HG02588 (cell line): Measurements from ENCODE around the gene ZSWIM3.

Experiments used
- ATAC-seq: cut with Tn5 transposase; IDR thresholded peaks from one replicate; pipeline ENCODE4 v1.9.1; 2021; ENCODE audit warnings: mild to moderate bottlenecking, moderate library complexity; ENCODE audit not compliant: unreplicated experiment

The ZSWIM3 gene

DNA sequence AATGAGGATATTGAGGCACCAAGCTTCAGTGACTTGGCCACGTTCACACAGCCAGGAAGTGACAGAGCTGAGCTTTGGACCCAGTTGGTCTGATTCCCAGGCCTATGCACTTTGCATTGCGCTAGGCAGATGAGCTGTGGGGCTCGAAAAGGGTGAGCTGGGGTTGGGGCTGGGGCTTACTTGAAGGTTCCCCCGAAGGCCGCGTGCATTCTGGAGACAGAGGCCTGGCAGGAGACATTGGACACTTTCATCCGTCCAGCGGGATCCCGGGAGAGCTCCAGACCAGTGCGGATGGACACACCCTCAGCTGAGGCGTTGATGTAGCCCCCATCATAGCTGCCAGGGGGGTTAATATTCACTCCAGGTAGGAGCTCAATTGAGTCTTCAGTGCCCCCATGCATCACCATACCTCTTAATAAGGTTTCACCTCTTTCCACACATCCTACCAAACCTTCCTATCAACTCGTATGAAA is 52.0 kb downstream of the ZSWIM3 start:
- ATAC-seq, result no peak

DNA sequence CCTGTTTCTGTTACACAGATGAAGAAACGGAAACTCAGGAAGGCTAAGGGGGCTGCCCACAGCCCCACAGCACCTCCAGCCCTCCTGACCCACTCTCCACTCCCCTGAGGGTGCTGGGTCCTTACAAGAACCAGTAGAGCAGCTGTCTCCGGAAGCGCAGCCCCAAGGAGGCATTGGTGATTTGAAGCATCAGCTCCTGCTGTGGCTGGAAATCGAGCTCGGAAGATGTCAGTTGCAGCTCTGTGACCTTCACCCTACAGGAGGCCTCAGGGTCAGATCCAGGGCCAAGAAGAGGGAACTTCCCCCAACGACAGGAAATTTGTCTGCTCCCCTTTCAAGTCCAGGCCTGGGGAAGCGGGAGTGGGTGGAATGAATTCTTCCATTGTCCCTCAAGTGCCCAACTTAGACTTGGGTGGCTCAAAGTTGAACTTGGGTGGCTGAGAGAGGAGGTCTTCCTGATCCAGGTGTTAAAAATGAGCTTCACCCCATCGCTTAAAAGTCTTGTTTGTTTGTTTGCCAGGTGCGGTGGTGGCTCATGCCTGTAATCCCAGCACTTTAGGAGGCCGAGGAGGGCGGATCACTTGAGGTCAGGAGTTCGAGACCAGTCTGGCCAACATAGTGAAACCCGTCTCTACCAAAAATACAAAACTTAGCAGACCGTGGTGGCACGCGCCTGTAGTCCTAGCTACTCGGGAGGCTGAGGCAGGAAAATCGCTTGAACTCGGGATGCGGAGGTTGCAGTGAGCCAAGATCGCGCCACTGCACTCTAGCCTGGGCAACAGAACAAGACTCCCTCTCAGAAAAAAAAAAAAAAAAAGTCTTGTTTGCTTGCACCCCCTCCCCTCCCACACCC is 52.6 kb downstream of the ZSWIM3 start:
- no peak for ATAC-seq

DNA sequence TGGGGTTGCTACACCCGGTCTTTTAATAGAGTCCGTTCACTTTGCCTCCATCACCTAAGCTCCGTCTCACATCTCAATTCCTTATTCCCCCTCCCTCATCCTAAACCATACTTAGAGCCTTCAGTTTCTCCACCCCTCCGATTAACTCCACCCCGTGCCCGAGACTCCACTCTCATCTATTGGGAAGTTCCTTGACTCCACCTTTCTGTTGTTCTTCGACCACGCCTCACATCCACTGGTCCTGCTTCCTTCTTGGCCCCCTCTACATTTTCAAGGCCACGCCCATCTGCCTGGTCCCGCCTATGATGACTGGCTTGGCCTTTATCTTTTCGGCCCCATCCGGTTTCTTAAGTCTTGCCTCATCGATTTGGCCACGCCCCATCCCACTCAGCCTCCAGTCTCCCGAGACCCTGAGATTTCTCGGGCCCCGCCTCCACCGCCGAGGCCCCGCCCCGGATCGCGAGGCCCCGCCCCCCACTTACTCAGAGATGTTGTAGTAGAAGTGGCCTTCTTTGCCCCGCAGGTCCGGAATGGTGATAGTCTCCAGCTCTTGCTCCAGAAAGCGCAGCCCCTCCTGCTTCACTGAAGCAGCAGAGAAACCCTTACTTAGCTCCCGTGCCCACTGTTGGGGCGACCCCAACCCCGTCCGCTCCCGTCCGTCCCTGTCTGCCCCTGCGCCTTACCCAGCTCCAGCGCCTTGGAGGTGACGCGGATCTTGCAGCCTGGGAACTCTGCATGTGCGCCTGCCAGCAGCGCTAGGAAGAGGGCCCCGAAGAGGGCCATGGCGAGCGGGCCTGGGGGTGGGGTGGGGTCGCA is 53.5 kb downstream of the ZSWIM3 start:
- ATAC-seq, result peak; percentile 79

DNA sequence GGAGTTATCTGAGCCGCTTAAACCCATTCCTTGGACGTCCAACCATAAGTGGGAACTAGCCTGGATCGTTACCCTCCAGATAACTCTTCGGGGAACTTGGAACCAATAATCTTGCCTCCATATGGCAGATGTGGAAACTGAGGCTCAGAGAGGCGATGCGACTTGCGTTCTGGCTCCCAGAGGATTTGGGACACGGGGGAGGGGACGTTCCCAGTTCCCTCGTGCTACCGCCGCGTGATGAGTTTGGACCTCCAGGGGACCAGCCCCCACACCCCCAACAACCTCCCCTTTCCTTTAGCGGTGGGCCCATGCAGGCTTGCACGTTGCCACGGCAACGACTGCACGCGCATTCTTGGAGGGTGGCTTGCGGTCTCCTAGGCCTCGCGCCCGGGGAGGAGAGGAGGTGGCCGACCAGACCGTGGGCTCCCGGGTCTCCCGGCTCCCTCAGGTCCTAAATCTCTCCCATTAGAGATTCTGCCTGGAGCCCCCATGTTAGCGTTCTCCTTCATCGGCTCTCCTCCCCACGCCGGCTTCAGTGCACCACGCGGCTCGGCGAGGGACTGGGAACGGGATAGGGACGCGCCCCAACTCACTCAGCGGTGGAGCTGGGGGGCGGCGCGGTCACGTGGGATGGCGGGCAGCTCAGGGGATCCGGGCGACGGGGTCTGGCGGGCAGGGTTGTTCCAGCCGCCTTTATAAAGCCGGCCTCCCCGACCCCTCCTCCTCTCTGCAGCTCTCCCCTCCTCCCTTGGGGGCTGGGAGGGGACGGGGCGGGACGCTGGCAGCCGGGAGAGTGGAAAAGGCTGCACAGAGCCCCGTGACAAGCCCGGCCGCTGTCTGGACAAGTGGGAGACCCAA is 54.3 kb downstream of the ZSWIM3 start, which contains the start of gene PLTP:
Gene PLTP (minus strand): TSS at position 670 of the 858 bp plus-strand sequence. CDS start 703 bp downstream, outside the sequence.
- ATAC-seq, result no peak

DNA sequence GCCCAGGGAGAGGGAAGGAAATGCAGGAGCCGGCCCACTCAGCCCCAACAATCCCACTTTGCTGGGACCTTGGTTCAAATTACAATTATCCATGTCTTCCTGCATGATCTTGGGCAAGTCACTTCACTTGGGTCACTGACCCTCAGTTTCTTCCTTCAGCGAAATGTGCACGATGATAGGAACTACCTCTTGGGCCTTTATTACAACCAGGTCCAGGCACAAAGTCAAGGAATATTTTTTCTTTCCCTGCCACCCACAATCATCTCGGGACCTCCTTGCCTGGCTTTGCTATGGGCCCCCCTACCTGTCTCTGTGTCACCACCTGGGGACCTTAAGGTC is 54.9 kb downstream of the ZSWIM3 start:
- ATAC-seq, result no peak

DNA sequence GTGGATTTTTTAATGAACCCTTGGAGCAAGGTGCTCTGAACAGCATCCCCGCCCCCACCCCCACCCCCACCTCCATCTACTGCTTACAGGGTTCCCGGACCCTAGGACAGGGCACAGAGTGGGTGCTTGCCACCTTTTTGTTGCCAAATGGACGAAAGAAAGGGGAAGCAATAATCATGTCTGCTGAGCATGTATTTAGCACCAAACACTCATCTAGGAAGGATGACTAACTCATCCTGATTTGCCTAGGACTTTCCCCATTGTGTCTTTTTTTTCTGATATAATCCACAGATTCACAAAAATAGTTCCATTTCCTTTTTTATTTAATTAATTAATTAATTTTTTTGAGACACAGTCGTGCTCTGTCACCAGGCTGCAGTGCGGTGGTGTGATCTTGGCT is 55.7 kb downstream of the ZSWIM3 start:
- no peak for ATAC-seq

DNA sequence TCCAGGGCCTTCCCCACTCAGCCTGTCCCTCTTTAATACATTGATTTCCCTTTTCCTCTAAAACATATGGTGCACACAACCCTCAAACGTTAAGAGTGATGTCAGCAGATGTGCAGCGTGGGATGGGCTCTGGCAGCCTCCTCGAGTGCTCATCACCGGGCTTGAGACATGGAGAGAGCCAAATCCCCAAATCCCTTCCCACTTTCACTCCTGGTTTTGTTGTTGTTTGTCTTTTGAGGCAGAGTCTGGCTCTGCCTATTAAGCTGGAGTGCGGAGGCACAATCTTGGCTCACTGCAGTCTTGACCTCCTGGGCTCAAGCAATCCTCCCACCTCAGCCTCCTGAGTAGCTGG is 60.4 kb downstream of the ZSWIM3 start:
- ATAC-seq, result no peak

DNA sequence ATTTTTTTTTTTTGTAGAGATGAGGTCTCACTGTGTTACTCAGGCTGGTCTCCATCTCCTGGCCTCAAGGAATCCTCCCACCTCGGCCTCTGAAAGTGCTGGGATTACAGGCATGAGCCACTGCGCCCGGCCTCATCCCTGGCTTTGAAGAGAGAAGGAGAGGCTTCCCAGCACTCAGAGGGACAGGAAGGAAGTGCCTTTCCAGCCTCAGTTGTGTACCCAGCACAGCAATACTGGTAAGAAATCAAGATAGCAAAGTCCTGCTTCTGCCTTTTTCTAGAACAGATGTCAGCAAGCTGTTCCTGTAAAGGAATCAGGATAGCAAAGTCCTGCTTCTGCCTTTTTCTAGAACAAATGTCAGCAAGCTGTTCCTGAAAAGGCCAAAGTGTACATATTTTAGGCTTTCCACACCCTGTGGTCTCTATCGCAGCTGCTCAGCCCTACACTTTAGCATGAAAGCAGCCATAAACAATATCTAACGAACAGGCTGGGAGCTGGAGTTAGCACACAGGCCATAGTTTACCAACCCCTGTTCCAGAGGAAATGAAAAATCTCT is 60.8 kb downstream of the ZSWIM3 start:
- no peak for ATAC-seq

DNA sequence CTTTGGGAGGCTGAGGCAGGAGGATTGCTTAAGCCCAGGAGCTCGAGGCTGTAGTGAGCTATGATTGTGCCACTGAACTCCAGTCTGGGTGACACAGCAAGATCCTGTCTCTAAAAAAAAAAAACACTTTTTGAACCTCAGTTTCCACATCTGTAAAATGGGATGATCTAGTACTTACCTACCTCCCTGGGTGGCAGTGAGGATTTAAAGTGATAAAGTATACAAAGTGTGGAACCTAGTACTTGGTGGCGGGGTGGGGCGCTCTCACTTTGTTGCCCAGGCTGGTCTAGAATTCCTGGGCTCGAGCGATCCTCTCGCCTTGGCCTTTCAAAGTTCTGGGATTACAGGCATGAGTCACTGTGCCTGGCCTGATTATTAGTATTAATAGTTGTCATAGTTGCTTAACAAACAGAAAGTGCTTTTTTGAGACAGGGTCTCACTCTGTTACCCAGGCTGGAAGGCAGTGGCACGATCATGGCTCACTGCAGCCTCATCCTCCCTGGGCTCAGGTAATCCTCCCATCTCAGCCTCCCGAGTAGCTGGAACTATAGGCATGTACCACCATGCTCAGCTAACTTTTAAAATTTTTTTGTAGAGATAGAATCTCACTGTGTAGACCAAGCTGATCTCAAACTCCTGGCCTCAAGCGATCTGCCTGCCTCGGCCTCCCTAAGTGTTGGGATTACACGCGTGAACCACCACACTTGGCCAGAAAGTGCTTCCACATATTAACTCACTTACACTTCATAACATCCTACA is 61.5 kb downstream of the ZSWIM3 start:
- no peak for ATAC-seq

DNA sequence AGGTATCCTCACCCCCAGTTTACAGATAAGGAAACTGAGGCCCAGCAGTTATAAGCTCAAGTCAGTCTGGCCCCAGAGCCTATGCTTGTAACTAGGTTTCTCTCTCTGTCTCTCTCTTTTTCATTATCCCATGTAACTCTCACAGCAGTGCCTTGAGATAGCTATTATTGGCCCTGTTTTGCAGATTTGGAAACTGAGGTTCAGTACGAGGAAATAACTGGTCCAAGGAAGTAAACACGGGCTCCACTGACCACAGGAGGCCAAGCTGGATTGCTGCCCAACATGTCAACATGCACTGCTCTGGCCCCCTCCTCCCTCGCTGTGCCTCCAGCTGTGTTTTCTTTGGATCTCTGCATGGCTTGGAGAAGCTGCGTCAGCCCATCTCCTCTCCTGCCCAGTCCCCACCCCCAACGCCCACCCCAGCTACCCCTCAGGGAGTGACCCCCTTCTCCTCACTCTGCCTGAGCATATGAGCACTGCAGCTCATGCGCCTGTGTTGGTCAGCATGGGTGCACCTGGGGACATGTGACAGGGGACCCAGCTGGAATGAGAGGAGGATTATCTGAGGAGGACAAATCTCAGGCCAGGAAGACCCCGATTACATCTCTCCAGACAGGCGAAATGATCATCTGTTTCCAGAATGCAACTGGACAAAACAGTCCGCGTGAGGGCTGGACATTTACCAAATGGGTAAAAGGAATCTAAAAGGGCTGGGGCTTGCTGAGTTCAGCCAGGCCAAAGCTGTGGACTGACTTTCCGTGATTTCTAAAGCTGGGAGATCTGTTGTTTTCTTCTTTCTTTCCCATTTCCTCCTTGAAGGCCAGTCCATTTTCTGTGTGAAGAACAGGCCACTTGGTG is 62.4 kb downstream of the ZSWIM3 start:
- no peak for ATAC-seq

DNA sequence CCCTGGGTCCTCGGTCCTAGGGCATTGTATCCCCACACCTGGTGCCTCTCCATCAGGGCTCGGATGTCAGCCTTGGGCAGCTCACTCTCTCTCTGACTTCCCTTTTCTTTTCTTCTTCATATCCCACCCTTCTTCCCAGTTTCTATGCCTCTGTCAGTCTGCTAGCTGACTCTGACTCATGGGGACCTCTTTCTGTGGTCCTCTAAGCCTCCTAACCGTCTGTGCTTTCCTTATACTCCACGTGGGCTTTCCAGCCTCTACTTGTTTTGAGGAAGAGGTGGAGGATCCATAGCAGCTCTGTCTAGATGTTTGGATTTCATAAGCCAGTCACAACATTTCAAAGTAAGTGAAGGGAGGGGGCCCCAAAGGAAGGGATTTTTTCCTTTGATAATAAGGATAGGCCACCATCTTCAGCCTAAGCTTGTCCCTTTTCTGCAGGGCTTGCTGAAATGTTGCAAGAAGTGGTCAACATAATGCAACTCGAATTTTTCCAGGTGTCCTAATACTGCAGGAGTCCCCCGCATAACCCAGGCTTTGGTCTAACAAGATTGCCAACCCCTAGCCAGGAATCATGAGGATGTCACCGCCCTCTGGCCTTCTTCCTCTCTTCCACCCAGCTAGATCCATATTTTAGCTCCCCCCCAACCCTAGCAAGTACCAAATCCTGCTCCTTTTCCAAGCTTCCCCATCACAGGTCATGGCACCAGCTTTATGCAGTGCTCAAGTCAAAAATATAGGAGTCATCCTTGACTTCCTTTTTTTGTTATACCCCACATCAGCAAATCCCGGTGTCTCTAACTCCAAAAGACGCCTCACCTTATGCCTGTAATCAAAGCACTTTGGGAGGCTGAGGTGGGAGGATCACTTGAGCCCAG is 63.3 kb downstream of the ZSWIM3 start:
- ATAC-seq, result no peak

DNA sequence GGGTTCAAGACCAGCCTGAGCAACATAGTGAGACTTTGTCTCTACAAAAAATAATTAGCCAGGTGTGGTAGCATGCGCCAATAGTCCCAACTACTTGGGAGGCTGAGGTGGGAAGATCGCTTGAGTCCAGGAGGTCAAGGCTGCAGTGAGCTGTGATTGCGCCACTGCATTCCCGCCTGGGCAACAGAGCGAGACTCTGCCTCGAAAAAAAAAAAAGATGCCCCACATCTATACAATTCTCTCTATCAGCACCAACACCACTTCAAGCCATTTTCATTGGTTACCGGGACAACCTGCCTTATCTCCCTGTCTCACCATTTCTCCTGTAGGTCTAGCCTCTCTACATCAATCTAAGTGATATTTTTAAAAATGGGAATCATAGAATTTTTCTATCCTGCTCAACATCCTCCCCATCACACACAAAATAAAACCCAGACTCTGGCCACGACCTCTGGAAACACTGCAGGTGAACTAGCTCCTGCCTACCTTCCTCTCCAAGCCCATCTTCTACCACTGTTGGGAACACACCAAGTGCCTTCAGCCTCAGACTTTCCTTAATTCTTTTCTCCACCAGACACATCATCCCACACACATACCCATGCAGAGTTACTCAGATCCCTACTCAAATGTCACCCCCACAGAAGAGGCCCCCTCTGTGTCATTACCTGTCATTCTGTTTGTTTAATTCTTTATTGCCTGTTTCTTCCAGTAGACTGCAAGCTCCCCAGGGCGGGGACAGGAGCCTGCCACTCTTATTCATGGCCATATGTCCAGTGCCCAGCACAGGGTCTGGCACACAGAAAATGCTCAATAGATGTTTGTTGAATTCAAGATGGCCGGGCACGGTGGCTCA is 64.1 kb downstream of the ZSWIM3 start:
- ATAC-seq, result no peak

DNA sequence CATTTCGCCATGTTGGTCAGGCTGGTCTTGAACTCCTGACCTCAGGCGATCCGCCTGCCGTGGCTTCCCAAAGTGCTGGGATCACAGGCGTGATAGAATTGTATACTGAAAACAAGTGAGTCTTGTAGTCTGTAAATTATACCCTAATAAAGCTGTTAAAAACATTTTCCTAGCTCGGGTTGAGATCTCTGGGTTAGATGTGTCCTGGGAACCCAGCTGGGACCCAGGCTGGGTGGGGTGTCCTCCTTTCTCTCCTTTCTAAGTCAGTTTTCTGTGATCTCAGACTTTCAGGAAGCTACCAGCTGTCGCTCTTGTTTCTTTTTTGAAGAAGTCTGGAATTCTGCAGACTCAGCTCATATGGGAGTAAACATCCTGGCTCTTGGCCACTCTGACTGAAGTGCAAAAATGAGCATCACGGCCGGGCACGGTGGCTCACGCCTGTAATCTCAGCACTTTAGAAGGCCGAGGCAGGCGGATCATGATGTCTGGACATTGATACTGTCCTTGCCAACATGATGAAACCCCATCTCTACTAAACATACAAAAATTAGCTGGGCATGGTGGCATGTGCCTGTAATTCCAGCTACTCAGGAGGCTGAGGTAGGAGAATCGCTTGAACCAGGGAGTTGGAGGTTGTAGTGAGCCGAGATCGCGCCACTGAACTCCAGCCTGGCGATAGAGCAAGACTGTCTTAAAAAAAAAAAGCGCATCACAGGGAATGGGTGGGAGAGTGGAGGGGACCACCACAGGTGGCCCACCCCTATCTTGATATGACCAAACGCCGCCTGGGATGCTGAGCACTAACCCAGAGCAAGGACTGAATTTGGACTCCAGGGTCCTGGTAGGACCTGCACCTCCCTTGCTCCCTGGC is 67.2 kb downstream of the ZSWIM3 start:
- no peak for ATAC-seq

DNA sequence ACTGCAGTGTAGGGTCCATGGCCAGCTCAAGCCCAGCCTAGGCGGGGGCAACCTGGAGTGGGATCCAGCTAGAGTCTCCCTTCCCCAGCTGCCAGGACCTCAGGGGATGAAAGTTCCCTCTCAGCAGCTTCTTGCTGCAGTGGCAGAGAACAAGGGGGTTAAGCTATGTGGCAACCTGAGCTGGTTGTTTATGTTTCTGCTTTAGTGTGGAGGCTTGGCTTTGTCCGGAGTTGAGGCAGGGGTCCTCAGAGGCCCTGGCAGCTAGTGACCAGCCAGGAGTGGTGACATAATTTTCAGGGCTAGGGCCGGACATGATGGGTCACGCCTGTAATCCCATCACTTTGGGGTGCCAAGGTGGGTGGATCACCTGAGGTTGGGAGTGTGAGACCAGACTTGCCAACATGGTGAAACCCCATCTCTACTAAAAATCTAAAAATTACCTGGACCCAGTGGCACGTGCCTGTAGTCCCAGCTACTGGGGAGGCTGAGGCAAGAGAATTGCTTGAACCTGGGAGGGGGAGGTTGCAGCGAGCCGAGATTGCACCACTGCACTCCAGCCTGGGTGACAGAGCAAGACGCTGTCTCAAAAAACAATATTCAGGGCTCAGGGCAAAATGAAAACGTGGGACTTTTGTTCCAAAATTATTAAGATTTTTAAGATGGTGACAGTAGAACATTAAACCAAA is 68.5 kb downstream of the ZSWIM3 start:
- ATAC-seq, result no peak

DNA sequence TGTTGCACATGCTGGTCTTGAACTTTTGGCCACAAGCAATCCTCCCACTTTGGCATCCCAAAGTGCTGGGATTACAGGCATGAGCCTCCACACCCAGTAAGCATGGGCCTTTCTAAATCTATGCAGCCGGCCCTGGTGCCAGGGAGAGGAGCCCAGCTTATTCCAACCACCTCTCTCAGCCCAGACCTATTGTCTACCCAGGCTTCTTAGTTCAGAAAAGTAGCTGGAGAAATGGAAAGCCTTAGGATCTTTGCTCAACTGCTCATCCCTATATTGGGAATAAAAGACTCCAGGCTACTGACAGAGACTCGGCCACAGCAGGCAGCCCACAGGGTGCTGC is 69.3 kb downstream of the ZSWIM3 start:
- ATAC-seq, result no peak
